ENCODE measurements around the gene GKAP1.
"Not testable (repeated sequence)": the region's sequence is repeated elsewhere in the genome, so short reads cannot be mapped to it uniquely, and the experiment has no call there.

GKAP1 gene

DNA sequence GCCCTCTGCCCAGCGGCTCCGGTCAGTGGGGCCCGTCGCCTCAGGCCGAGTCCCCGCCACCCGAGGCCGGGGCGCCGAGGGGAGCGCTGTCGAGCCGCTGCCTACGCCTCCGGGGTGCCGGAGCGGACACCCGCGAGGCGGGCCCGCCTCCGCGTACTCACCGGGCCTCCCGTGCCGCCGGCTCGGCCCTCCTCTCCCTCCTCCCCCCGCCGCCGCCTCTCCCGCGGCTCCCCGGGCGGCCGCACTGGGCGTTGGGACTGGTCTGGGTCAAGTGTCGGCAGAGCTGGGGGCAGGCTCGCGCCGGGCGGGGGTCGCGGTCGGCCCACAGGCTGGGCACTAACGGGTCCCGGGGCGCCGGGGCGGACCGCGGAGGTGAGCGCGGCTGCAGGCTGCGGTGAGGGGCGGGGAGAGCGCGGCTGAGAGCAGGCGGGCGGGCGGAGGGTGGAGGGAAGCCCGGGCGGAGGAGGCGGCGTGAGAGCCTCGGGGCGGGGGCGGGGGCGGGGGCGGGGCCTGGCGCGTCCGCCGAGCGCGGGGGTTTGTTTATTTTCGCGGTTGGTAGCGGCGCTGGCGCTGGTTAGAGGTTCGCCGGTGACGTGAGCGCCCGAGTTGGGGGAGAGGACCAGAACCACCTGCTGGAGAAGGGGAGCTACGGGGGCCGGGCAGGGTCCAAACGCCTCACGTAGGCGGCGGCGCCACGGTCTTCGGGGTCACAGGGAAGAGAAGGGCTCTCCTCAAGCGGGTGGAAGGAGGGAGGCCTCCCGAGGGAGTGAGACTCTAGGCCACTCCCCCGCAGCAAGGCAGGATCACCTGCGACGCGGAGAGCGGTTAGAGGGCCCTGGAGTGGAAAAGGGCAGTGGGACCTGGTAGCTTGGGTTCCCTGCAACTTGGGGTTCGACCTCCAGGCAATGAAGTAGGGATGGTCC, at the start of gene GKAP1:
TSS of gene GKAP1 (minus strand) at position 414 of the 923 bp plus-strand sequence. CDS start 11,252 bp downstream, outside the sequence.
- DNase-seq: peak; percentile 5

GRCh38 chr9:83849895-83850294, 32.3 kb upstream of the GKAP1 start:
- DNase-seq: not testable (repeated sequence)

- DNase-seq: not testable (repeated sequence)
Measured at GRCh38 chr9:83837070-83837643, 19.6 kb upstream of the GKAP1 start.

DNA sequence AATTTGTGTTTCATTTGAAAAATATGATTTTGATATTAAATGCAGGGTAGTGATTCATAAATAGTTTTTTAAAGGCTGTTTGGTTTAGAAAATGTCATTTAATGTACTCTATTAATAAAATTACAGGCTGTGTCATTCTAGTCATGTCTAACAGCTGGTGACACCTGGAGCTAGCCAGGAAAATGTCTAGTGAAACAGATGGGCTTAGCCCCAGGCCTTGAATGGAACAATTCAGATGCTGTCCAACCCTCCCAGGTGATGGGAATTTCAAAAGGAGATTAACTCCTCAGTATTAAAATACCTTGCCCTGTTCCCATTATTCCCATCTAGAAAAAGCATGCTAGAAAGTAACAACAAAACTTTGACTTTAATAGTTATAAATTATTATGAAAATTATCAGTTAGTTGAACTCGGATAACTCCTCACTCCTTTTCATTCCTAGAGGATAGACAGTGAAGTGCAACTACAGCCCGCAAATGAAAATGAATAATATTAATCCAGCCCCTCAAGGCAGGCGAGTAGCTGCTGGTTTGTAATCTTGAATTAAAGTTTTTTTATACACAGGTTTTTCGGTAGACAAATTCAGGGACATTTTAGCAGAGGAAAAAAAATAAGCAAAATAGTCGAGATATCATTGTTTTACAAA, 13.0 kb upstream of the GKAP1 start:
- DNase-seq: not testable (repeated sequence)

DNA sequence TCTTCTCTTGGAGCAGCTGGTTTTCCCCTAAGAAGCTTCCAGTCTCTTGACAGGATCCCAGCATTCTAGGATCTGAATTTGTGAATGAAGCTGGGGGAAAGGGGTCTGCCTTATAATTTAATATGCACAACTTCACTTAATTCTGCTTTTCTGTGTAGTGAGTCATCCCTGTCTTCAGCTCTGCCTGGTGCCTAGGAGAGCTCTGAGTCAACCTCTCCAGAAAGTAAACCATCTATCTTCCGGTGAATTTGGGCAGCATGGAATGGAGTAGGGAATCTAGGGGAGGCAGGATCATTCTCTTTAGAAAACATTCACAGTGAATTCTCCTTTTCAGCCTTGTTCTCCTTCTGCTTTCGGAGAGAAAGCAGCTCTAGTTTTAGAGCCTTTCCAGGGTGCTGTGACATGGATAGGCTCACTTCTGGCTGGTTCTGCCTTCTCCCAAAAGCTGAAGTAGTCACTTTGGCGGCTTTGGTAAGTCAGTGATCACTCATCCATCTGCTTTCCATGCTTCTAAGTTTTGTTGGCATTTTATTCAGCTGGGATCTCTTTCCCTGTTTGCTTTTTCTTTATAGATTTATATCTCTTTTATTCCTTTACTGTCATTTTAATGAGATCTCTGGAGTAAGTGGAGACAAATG, 7.5 kb upstream of the GKAP1 start:
- DNase-seq: peak; percentile 30

- DNase-seq: not testable (repeated sequence)
Measured at GRCh38 chr9:83817011-83817355, 586 bp downstream of the GKAP1 start.

DNA sequence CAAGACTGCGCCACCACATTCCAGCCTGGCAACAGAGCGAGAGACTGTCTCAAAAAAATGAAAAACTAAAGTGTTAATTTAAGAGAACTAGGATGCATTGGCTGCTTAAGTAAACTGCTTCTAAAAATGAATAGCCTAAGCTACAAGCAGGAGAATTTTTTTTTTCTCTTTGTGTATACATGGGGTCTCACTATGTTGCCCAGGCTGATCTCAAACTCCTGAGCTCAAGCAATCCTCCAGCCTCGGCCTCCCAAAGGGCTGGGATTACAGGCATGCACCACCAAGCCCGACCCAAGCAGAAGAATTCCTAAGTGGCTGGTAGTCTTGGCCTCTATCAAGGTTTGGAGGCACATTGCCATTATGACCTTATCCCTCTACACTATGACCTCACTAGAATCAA, 2.4 kb downstream of the GKAP1 start:
- DNase-seq: not testable (repeated sequence)

GRCh38 chr9:83809213-83809612, 8.4 kb downstream of the GKAP1 start:
- DNase-seq: not testable (repeated sequence)

DNA sequence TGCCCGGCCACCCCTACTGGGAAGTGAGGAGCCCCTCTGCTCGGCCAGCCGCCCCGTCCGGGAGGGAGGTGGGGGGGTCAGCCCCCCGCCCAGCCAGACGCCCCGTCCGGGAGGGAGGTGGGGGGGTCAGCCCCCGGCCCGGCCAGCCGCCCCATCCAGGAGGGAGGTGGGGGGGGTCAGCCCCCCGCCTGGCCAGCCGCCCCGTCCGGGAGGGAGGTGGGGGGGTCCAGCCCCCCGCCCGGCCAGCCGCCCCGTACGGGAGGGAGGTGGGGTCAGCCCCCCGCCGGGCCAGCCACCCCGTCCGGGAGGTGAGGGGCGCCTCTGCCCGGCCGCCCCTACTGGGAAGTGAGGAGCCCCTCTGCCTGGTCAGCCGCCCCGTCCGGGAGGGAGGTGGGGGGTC, 13.1 kb downstream of the GKAP1 start:
- not testable (repeated sequence) for DNase-seq

DNA sequence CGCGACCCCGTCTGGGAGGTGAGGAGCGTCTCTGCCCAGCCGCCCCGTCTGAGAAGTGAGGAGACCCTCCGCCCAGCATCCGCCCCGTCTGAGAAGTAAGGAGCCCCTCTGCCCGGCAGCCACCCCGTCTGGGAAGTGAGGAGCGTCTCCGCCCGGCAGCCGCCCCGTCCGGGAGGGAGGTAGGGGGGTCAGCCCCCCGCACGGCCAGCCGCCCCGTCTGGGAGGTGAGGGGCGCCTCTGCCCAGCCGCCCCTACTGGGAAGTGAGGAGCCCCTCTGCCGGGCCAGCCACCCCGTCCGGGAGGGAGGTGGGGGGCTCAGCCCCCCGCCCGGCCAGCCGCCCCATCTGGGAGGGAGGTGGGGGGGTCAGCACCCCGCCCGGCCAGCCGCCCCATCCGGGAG, 13.6 kb downstream of the GKAP1 start:
- not testable (repeated sequence) for DNase-seq

DNA sequence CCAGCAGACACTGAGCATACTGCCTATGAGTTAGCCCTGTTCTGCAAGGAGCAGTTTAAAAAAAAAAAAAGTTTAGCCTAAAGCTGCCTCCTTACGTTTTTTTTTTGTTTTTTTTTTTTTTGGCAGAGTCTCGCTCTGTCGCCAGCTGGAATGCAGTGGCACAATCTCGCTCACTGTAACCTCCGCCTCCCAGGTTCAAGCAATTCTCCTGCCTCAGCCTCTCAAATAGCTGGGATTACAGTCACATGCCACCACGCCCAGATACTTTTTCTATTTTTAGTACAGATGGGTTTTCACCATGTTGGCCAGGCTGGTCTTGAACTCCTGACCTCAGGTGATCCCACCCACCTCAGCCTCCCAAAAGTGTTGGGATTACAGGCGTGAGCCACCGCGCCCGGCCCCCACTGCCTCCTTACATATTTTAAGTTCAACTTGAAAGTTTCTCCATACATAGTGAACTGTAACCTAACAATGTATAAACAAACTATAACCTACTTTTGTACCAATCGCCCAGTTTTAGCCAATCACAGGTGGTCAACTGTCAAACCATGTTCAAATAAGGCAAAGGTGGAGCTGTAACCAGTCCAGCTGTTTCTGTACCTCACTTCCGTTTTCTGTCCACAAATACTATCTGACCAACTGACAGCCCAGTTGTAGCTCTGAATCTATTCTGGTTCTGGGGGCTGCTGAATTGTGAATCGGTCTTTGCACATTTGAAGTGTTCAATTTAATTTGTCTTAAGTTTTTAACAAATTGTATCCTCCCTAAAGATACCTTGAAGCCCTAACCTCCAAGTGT, 17.1 kb downstream of the GKAP1 start:
- DNase-seq: no peak

DNA sequence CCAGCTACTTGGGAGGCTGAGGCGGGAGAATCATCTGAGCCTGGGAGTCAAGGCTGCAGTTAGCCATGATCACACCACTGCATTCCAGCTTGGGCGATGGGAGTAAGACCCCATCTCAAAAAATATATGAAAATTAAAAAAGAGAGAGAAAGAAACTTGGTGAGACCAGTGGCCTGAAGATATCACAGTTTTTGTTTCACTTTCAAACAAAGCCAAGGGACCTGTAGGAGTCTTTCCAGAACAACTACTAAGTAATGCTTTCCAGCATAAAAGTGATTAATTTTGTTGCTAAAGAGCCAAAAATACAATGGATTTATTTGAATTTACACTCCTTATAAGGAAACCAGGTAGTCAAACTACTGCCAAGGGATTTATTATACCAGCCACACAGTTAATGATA, 23.5 kb downstream of the GKAP1 start:
- no peak for DNase-seq

- no peak for DNase-seq
Measured at GRCh38 chr9:83792746-83793145, 24.8 kb downstream of the GKAP1 start.

DNA sequence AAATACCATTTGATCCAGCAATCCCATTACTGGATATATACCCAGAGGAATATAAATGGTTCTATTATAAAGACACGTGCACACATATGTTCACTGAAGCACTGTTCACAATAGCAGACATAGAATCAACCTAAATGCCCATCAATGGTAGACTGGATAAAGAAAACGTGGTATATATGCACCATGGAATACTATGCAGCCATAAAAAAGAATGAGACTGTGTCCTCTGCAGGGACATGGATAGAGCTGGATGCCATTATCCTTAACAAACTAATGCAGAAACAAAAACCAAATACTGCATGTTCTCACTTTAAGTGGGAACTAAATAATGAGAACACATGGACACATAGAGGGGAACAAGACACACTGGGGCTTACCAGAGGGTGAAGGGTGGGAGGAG, 39.4 kb downstream of the GKAP1 start:
- no peak for DNase-seq

DNA sequence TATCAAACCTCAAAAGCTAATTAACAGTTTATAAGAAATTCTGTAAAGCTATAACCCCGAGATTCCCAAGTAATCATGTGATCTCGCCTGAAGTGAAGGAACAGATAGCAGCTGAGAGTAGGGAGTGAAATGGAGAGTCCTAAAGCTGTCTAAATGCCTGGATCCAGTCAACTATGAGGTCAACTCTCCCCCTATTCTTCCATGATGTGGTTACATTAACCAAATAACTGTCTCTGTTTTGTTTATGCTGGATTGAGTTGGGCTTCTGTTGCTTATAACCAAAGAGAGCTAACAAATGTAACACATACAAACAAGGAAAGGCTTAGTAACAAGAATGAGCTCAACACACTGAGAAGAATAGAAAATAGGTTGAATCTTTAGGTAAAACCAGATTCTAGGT, 41.6 kb downstream of the GKAP1 start:
- no peak for DNase-seq

DNA sequence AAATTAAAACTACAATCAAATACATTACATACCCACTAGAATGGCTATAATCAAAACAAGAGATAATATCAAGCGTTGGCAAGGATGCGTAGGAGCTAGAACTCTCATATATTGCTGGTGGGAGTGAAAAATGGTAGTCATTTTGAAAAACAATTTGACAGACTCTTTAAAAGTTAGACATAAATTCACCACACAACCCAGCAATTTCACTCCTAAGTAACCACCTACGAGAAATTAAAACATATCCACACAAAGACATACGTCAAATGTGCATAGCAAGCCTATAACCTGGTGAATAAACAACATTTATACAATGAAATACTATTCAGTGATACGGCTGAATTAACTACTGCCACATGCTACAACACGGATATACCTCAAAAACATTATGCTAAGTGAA, 44.7 kb downstream of the GKAP1 start:
- no peak for DNase-seq

- no peak for DNase-seq
Measured at GRCh38 chr9:83765376-83765775, 52.2 kb downstream of the GKAP1 start.

GRCh38 chr9:83754383-83754977, 63.1 kb downstream of the GKAP1 start:
- DNase-seq: no peak

DNA sequence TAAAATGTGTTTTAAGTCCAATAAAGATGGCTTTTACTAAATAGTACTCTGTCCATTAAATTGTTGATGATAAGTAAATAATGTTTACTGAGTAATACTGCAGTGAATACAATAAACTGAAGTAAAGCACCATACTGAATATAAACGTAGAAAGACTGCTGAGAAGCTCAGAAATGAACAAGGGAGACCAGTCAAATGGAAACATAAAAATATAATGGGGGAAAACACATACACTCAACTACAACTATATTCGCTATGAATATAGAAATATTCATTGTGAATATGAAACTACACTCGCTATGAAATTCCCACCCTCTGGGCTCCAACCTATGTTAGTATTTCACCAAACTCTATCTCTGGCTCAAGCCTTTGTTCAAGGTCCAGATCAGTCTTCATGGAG, 67.9 kb downstream of the GKAP1 start:
- no peak for DNase-seq

DNA sequence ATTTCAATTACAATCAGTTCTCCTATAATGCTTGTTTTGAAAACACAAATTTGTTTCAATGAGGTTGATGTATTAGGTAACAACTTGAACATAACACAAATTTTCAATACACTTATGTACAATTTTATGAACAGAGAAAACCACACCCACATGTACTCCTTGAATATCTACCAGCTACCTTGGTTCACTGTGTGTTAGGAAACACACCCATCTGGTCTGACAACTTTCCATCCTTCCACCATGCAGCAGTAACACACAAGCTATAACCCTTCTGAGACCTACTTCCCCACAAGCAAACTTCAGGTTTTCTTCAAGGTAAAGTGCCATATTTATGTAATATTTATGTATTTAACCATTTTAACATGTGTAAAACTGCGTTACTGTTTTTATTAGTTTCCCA, 73.4 kb downstream of the GKAP1 start:
- no peak for DNase-seq

DNA sequence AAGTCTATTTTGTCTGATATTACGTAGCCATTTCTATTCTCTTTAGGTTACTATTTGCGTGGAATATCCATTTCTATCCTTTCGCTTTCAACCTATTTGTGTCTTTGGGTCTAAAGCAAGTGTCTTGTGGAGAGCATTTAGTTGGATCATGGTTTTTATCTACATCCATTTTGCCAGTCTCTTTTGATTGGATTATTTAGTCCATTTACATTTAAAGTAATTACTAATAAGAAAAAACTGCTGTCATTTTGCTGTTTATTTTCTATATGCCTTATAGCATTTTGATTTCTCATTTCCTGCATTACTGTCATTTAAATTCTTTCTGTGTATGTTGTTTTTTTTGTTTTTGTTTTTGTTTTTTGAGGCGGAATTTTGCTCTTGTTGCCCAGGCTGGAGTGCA, 83.8 kb downstream of the GKAP1 start:
- DNase-seq: no peak
